Mucosa of descending colon (tissue), 3 donors: ENCODE data around the gene TSPAN18. TPM values are rescaled to one million over a fixed set of nuclear protein-coding genes. Genes with fewer than 3 reads are reported as not detected.

Source experiments
- ATAC-seq: fragments of 200-7000 bp; cut with Tn5 transposase; one replicate; pipeline ENCODE4 v1.9.1; 2020; ENCODE audit warnings: mild to moderate bottlenecking, moderate library complexity
- DNase-seq, 3 donors: peaks; one replicate each; pipeline ENCODE4 v3.0.0-alpha.2; 2020
- H3K36me3 ChIP-seq: fragments of 200-600 bp; one replicate; pipeline ENCODE4 v1.8.0; 2021; ENCODE audit warnings: low read depth, mild to moderate bottlenecking
- H3K4me1 ChIP-seq: fragments of 200-600 bp; one replicate; pipeline ENCODE4 v1.8.0; 2021; ENCODE audit warnings: low read depth, mild to moderate bottlenecking
- H3K4me3 ChIP-seq: fragments of 200-600 bp; one replicate; pipeline ENCODE4 v1.8.0; 2021; ENCODE audit warnings: mild to moderate bottlenecking
- H3K9me3 ChIP-seq: fragments of 200-600 bp; one replicate; pipeline ENCODE4 v1.8.0; 2021; ENCODE audit warnings: mild to moderate bottlenecking
- CTCF ChIP-seq: fragments of 200-600 bp; IDR thresholded peaks from one replicate; pipeline ENCODE4 v1.8.0; 2022; ENCODE audit warnings: antibody characterized with exemption, mild to moderate bottlenecking
- intact Hi-C, 2 donors: fragments of 100-400 bp; cut with DNase I in 1 of 2; cut with micrococcal nuclease in 1 of 2; formaldehyde crosslinking; loops; one replicate each; pipeline versions ENCODE4 v1.11.0 to v1.11.1; 2022; cut with DNase I, micrococcal nuclease
- total RNA-seq, 3 donors: library from RNA; stranded (reverse); fragmentation: NEBNext Ultra II Directional in 2 of 3; extraction: Animal tissue kit (Norgen Biotek cat#: 25700) in 2 of 3; gene quantifications; one replicate each; pipeline versions ENCODE4 v1.2.1 to v1.2.4, GENCODE V29; 2021 to 2023
- donor health status: DM: no; HTN: no; CAD: no; lungs with moderate emphysema.
- donor health status: DM: no; HTN: no; CAD: no.
- donor health status: DM: no; HTN: yes; CAD: no.

Gene TSPAN18
- total RNA-seq, 3 donors from 2014 or later: 3.6 to 63.2 (median 8.5) TPM

- intact Hi-C loops: no loop called here
- no peak overlapping the region for H3K4me3 ChIP-seq
- H3K36me3 ChIP-seq: no peaks in the 10 kb centered on the region
- TF ChIP-seq CTCF: no peak
- ATAC-seq: no peak
- H3K9me3 ChIP-seq: no peaks in the 10 kb centered on the region
- H3K4me1 ChIP-seq: no peaks in the 10 kb centered on the region
- no peak for DNase-seq
Measured at GRCh38 chr11:44689265-44689664, 37.5 kb upstream of the TSPAN18 start.

GRCh38 chr11:44690651-44691050 lies 36.1 kb upstream of the TSPAN18 start:
- intact Hi-C loops: no loop called here
- ATAC-seq (no peak), DNase-seq (no peak)
- TF ChIP-seq CTCF: no peak
- Histone ChIP-seq H3K9me3 (no peaks in the 10 kb centered on the region), H3K4me1 (no peaks in the 10 kb centered on the region), H3K36me3 (no peaks in the 10 kb centered on the region), H3K4me3 (no peak overlapping the region)

- ATAC-seq (no peak), DNase-seq (no peak)
- H3K36me3 ChIP-seq: no peaks in the 10 kb centered on the region
- TF ChIP-seq CTCF: no peak
- intact Hi-C loops: no loop called here
- no peak overlapping the region for H3K4me3 ChIP-seq
- no peaks in the 10 kb centered on the region for H3K4me1 ChIP-seq
- H3K9me3 ChIP-seq: no peaks in the 10 kb centered on the region
Measured at GRCh38 chr11:44692460-44692859, 34.3 kb upstream of the TSPAN18 start.

GRCh38 chr11:44693654-44694119 lies 33.1 kb upstream of the TSPAN18 start:
- no peak for TF ChIP-seq CTCF
- ATAC-seq (no peak), DNase-seq (no peak)
- Histone ChIP-seq H3K4me1 (no peaks in the 10 kb centered on the region), H3K36me3 (no peaks in the 10 kb centered on the region), H3K4me3 (no peak overlapping the region), H3K9me3 (no peaks in the 10 kb centered on the region)
- intact Hi-C loops: no loop called here

GRCh38 chr11:44694443-44694842 lies 32.3 kb upstream of the TSPAN18 start:
- no peak for ATAC-seq
- no peak for TF ChIP-seq CTCF
- Histone ChIP-seq H3K9me3 (no peaks in the 10 kb centered on the region), H3K4me1 (no peaks in the 10 kb centered on the region), H3K36me3 (no peaks in the 10 kb centered on the region), H3K4me3 (no peak overlapping the region)
- intact Hi-C loops: no loop called here
- peak in 1 of 3 donors; percentile 3 for DNase-seq
